T-helper 22 cell (primary cell): ENCODE measurements around the gene SAMHD1.
"Not testable (repeated sequence)": the region's sequence is repeated elsewhere in the genome, so short reads cannot be mapped to it uniquely, and the experiment has no call there.

ENCODE experiments used
- DNase-seq: peaks from one replicate; pipeline ENCODE4 v3.0.0-alpha.2; 2020; ENCODE audit warnings: low read depth

Gene SAMHD1

DNA sequence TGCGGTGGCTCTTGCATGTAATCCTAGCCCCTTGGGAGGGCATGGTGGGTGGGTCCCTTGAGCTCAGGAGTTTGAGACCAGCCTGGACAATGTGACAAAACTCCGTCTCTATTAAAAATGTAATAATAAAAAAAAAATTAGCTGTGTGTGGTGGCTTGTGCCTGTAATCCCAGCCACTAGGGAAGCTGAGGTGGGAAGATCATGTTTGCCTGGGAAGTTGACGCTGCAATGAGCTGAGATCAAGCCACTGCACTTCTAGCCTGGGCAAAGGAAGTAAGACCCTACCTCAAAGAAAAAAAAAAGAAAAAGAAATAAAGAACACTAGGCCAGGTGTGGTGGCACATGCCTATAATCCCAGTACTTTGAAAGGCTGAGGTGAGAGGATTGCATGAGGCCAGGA is 4.5 kb upstream of the SAMHD1 start:
- no peak for DNase-seq

DNA sequence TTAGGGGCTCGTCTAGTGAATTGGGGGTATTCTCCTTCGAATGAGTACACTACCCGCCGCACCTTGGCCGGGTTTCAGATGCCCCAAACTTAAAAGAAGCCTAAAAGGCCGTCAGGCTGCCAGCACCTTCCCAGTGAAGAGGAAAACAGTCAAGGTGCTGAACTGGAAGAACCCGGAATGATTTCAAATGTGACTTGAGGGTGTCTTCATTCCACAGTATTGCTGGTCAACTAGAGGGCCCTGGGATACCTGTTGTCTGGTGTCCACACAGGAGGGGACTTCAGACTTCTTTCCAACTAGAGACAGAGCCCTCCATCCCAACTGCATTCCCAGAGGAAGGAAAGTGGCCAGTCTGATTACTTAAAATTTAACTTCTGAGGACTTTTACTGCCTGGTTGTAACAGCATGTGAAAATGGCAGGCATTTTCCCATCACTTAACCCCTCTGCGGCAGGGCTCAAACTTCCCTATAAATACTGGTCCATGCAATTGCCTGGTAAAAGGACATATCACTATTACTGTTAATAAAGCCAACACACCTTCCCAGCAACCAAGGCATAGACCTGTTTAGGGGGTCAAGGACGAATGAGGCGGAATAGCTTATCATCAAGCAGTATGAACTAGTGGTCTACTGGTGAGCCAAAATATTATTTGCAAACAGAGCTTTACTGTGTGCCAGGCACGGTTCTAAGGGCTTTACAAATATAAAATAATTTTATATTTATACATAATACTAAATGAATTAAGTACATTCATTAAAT is 651 bp upstream of the SAMHD1 start:
- no peak for DNase-seq

DNA sequence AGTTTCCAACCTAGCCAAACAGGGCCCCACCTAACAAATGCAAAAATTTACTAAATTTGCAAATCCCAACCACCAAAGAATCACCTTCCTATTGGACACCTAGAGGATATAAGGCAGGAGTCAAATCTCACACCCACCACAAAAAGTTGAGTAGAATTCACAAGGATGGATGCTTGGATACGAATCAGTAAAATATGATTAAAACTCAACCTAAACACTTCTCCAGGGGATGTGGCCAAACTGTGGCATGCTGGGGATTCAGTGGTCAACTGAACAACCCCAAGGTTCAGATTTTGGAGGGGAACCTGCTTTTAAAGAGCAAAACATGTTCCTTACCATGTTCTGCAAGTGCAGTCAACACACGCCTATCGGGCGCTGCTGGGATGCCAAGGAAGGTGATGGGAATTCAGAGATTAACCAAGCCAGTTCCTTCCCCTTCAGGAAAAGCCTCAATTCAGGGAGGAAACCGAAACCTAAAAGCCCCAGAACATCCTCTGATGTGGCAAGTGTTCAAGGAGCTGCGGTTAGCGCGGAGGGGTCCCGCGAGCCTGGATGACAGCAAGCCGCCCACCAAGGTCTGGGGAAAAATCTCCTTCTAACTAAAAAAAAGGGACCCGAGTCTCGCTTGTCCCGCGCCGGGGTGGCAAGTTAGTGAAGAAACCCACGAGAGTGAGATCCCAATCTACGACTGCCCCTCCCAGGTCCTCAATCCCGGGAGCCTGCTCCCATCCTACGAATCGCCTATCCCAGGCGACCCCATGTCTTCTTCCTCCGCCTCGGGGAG is 902 bp downstream of the SAMHD1 start:
- DNase-seq, result peak; percentile 39

DNA sequence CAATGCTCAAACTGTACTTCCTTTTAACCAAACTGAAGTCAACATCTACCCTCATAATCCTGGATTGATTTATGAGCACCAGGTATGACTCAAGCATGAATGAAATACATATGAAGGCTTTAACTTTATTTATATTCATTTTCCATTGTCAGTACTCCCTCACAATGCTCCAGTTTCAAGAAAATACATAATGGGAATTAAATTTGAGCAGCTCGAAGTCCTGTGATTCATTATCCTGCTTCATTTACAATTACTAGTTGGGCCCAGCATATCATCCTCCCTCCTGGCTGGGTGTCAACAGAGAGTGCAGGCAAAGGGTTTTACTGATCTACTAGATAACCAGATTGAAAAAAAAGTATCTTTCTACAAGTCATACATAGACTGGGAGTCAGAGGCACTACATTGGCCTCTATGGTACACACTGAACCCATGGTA is 10.1 kb downstream of the SAMHD1 start:
- peak; percentile 16 for DNase-seq

DNA sequence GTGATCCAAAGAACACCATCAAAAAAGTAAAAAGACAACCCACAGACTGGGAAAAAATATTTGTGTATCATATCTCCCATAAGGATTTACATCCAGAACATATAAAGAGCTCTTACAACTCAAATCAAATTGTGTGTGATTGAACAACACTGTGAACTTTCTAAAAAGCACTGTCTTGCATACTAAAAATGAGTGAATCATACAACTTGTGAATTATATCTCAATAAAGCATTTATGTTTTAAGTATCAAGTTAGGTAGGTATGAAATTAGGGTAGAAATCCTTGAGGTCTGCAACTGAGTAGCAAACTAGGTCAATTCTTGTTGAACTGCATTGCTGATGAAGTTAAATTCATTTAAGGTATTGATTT is 14.1 kb downstream of the SAMHD1 start:
- no peak for DNase-seq

DNA sequence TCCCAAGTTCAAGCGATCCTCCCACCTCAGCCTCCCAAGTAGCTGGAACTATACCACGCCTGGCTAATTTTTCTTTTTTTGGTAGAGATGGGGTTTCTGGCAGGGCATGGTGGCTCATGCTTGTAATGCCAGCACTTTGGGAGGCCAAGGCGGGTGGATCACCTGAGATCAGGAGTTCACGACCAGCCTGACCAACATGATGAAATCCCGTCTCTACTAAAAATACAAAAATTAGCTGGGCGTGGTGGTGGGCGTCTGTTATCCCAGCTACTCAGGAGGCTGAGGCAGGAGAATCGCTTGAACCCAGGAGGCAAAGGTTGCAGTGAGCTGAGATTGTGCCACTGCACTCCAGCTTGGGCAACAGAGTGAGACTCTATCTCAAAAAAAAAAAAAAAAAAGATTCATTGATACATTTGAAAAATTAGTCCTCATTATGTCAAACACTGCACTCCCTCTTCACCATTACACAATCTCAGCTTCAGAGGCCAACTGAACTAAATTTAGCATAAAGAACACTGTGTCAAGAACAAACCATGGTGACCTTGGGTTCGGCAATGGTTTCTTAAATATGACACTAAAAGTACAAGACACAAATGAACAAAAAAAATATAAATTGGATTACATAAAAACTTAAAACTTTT is 14.6 kb downstream of the SAMHD1 start:
- not testable (repeated sequence) for DNase-seq

DNA sequence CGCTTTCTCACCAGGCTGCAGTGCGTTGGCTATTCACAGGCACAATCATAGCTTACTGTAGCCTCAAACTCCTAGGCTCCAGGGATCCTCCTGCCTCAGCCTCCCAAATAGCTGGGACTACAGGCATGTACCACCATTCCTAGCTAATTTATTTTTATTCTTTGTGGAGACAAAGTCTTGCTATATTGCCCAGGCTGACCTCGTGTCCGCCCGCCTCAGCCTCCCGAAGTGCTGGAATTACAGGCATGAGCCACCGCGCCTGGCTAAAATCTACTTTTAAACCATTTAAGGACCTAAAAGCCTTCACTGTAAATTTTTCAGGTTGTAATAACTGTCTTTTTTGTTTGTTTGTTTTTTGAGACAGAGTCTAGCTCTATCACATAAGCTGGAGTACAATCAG is 15.2 kb downstream of the SAMHD1 start:
- no peak for DNase-seq

DNA sequence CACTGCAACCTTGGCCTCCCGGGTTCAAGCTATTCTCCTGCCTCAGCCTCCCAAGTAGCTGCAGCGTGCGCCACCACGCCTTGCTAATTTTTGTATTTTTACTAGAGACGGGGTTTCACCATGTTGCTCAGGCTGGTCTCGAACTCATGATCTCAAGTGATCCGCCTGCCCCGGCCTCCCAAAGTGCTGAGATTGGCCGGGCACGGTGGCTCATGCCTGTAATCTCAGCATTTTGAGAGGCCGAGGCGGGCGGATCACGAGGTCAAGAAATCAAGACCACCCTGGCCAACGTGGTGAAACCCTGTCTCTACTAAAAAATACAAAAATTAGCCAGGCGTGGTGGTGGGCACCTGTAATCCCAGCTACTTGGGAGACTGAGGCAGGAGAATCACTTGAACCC is 17.9 kb downstream of the SAMHD1 start:
- DNase-seq, result not testable (repeated sequence)

DNA sequence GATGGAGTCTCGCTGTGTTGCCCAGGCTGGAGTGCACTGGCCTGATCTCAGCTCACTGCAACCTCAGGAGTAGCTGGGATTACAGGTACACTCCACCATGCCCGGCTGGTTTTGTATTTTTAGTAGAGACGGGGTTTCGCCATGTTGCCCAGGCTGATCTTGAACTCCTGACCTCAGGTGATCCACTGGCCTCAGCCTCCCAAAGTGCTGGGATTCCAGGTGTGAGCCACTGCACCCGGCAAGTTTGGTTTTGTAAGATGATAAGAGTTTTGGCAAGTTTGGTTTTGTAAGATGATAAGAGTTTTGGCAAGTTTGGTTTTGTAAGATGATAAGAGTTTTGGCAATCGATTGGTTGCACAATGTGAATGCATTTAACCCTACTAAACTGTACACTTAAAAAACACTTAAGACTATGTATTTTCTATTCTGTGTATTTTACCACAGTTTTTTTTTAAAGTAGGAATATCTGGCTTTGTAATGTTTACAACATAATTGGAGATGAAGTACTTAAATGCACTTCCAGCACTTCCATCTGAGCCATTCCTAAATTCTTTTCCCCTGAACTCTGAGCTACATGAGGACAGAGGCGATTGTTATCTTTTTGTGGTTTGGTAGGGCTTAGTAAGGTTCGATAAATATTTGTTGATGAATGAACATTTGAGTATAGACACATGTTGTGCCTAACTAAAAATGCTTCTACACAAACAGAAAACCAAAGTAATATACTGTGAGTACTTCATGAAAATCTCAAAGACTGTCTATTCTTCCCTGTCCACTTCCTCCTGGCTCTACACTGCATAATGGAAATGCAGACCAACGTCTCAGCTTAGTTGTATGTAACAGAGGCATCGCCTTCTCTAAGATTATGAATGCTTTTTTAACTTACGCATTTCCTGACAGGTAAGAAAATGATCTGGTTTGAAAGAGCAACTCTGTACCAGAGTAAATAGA is 18.8 kb downstream of the SAMHD1 start:
- no peak for DNase-seq

DNA sequence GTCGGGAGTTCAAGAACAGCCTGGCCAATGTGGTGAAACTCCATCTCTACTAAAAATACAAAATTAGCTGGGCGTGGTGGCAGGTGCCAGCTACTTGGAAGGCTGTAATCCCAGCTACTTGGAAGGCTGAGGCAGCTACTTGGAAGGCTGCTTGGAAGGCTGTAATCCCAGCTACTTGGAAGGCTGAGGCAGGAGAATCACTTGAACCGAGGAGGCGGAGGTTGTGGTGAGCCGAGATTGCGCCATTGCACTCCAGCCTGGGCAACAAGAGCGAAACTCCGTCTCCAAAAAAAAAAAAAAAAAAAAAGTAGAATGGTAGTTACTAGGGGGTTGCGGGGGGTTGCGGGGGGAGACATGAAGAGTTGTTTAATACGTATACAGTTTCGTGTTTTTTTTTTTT is 19.4 kb downstream of the SAMHD1 start:
- not testable (repeated sequence) for DNase-seq

DNA sequence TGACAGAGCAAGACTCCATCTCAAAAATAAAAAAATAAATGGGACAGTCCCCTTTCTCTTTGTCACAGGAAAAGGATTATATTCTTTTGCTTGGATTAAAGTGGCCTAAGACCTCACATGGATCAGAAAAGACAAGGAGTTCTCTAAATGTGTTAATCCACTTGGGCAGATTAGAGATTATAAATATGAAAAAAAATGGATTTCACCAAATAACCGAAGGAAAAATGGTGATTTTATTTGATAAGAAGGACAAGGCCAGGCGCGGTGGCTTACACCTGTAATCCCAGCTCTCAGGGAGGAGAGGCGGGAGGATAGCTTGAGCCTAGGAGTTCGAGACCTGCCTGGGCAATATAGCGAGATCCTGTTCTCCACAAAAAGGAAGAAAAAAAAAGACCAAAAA is 21.8 kb downstream of the SAMHD1 start:
- DNase-seq, result no peak

DNA sequence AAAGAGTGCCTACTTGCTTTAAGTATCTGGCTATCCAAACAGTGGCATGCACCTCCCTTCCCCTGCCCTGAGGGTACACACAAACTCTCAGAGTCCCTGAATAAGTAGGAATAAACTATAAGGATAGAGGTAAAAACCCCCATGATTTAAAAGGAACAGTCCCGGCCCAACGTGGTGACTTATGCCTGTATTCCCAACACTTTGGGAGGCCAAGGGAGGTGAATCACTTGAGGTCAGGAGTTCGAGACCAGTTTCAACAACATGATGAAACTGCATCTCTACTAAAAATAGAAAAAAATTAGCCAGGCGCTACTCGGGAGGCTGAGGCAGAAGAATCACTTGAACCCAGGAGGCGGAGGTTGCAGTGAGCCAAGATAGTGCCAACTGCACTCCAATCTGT is 22.2 kb downstream of the SAMHD1 start:
- no peak for DNase-seq

DNA sequence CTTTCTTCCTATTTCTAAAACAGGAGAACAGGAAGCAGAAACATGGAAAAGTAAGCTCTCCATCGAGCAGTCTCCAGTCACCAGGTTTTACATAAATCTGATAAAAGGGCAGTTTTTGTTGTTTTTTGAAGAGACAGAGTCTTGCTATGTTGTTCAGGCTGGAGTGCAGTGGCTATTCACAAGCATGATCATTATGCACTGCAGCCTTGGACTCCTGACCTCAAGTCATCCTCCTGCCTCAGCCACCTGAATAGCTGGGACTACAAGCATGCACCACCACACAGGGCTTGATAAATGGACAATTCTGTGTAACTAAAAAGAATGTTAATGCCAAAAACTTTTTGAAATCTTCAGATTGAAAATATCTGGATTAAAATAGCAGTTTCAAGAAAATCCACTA is 23.8 kb downstream of the SAMHD1 start:
- no peak for DNase-seq

DNA sequence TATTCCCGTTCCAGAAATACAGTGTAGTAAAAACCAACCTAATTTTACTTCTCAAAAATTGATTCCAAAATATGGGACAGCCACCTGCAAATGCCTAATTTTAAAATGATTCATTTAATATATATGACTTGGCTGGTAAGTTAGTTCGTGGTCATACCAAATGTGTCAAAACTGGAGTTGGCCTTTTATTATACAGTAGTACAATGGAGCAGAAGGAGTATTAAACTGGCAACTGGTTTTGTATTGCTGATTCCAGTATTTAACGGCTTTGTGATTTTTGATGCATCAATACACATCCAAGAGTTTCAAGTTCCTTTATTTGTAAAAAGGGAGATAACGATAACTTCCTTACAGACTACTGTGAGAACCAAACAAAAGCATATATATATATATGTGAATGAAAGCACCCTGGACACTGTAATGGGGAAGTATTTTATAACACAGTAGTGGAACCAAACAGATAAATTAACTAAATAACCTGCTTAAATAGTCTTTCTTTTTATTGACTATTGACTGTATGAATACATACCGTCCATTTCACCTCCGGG is 24.8 kb downstream of the SAMHD1 start:
- no peak for DNase-seq

DNA sequence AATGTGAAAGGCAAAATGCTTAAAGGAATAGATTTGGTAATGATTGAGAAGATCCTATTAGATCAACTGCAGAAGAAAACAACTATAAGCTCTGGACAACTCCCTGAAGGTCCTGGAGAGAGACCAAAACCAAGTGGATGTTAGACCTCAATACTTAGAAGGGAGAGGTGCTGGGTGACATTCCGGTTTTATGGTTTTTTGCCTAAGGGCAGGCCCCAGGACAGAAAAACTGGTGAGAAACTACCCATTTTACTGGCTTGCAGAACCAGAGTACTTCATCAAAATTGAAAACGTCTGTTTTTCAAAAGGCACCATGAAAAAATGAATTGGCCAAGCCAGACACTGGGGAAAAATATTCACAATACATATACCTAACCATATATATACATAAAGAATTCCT is 26.3 kb downstream of the SAMHD1 start:
- no peak for DNase-seq

DNA sequence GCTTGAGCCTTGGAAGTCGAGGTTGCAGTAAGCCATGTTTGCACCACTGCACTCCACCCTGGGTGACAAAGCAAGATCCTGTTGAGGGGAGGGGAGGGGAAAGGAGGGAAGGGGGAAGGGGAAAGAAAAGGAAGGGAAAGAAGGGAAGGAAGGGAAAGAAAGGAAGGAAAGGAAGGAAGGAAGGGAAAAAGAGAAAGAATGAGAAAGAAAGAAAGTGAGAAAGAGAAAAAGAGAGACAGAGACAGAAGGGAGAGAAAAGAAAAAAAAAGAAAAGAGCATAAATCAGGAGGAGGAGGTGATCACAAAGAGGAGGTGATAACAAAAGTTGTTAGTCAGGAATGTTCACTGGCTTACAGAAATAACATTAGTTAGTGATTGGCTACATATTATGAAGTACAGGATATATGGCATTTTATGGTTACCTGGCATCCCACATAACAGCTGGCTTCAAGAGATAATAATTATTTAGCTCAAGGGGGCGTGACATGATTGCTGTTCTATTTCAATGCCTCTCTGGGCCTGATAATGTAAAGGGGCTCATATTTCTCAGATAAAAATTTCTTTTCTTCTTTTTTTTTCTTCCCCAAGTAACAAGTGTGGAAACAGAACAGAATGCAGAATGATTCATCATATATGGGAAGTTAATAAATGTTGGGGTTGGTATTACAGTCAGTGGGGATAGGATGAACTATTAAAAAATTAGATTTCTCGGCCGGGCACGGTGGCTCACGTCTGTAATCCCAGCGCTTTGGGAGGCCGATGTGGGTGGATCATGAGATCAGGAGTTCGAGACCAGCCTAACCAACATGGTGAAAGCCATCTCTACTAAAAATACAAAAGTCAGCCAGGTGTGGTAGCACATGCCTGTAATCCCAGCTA is 27.1 kb downstream of the SAMHD1 start:
- no peak for DNase-seq

DNA sequence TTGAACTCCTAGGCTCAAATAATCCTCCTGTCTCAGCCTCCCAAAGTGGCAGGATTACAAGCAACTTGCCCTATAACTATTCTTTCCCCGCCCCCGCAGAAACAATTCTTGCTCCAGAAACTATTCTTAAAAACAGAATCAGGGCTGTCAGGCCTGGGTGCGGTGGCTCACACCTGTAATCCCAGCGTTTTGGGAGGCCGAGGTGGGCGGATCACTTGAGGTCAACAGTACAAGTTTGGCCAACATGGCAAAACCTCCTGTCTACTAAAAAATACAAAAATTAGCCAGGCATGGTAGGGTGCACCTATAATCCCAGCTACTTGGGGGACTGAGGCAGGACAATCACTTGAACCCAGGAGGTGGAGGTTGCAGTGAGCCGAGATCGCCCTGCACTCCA is 31.2 kb downstream of the SAMHD1 start:
- DNase-seq, result no peak

DNA sequence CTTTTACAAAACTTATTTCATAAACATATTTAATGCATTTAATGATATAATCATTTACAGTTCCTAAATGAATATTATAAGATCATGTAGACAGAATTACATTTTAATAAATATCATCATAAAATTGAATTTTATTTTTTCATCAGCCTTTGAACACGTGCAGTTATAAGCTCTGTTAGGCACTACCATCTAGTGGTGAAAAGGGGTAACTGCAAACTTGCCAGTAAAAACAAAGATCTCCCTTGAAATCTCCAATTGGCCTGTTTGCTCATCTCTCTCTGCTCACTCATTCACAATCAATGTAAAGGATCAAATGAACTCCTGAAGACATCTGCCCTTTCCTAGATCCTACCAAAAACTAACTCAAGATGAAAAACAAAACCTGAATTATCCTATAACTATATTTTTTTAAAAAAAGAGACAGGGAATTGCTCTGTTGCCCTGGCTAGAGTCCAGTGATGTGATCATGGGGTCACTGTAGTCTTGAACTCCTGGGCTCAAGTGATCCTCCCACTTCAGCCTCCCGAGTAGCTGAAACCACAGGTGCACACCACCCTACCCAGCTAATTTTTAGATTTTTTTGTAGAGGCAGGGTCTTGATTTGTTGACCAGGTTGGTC is 31.7 kb downstream of the SAMHD1 start:
- no peak for DNase-seq

DNA sequence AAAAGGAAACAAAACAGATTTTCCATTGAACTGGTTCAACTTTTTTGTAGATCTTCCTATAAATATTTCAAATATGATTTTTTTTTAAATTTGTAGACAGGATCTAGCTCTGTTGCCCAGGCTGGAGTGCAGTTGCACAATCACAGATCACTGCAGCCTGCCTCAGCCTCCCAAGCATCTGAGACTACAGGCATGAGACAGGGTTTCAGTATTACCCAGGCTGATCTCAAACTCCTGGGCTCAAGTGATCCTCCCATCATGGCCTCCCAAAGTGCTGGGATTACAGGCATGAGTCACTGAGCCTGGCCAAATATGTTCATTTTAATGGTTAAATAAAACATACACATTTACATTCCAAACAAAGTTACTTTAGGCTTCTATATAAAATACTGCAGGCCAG is 33.6 kb downstream of the SAMHD1 start:
- DNase-seq, result no peak

DNA sequence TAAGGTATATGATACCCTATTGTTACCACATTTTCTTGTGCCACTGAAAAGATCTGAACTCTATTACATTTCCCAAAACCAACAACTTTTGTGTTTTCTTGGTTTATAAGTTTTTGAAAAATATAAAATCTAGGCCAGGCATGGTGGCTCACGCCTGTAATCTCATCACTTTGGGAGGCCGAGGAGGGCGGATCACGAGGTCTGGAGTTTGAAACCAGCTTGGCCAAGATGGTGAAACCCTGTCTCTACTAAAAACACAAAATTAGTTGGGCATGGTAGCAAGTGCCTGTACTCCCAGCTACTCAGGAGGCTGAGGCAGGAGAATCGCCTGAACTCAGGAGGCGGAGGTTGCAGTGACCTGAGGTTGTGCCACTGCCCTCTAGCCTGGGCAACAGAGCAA is 34.3 kb downstream of the SAMHD1 start:
- no peak for DNase-seq
